Natural killer cell treated with Interleukin-12 subunit alpha and Interleukin-12 subunit beta and Interleukin-15 and Interleukin-18, amount 100 ng/mL, for 72 hours (primary cell): Measurements from ENCODE around the gene ANKRD36B. TPM values are rescaled to one million over a fixed set of nuclear protein-coding genes. Genes with fewer than 3 reads are reported as not detected.
"Not testable (repeated sequence)": the region's sequence is repeated elsewhere in the genome, so short reads cannot be mapped to it uniquely, and the experiment has no call there.

ENCODE experiments used
- ATAC-seq, 2 donors: fragments of 150-1000 bp; cut with Tn5 transposase in 1 of 2; sonication (Bioruptor Pico), chemical (Tn5 transposase) in 1 of 2; 2 replicates each; pipeline ENCODE4 v1.10.0; 2021
- DNase-seq: peaks from one replicate; pipeline ENCODE4 v3.0.0; 2022; ENCODE audit warnings: low spot score
- H3K27ac Mint-ChIP-seq, 2 donors: 1 replicate in 1 of 2; 2 replicates in 1 of 2; pipeline ENCODE4 v1.8.0; 2022; ENCODE audit warnings: mixed read lengths in 2 of 2, mild to moderate bottlenecking in 1 of 2, moderate library complexity in 1 of 2
- H3K27me3 Mint-ChIP-seq, 2 donors: 1 replicate in 1 of 2; 2 replicates in 1 of 2; pipeline ENCODE4 v1.8.0; 2022; ENCODE audit warnings: mixed read lengths in 2 of 2
- H3K36me3 Mint-ChIP-seq: one replicate; pipeline ENCODE4 v1.8.0; 2022; ENCODE audit warnings: mixed read lengths
- H3K4me1 Mint-ChIP-seq, 2 donors: 1 replicate in 1 of 2; 2 replicates in 1 of 2; pipeline ENCODE4 v1.8.0; 2022; ENCODE audit warnings: low read depth in 2 of 2, mixed read lengths in 2 of 2, mild to moderate bottlenecking in 1 of 2
- H3K4me3 Mint-ChIP-seq: one replicate; pipeline ENCODE4 v1.8.0; 2022; ENCODE audit warnings: mixed read lengths
- H3K9me3 Mint-ChIP-seq: 2 replicates; pipeline ENCODE4 v1.8.0; 2022; ENCODE audit warnings: mixed read lengths
- total RNA-seq, 2 donors: library from RNA; stranded (reverse); gene quantifications; one replicate each; pipeline ENCODE4 v1.2.3, GENCODE V29; 2022

Gene ANKRD36B
- total RNA-seq, 2 donors from 2014 or later = 27.7 to 77.7 TPM

- ATAC-seq, H3K27me3 Mint-ChIP-seq, H3K4me1 Mint-ChIP-seq, H3K36me3 Mint-ChIP-seq, DNase-seq, H3K9me3 Mint-ChIP-seq, H3K4me3 Mint-ChIP-seq, H3K27ac Mint-ChIP-seq: not testable (repeated sequence)
These were observed 94.0 kb downstream of the ANKRD36B start for GRCh38 chr2:97495651-97496050.

GRCh38 chr2:97490141-97490540 lies 99.5 kb downstream of the ANKRD36B start:
- not testable (repeated sequence) for H3K4me3 Mint-ChIP-seq, H3K27me3 Mint-ChIP-seq, H3K36me3 Mint-ChIP-seq, H3K27ac Mint-ChIP-seq, ATAC-seq, H3K4me1 Mint-ChIP-seq, H3K9me3 Mint-ChIP-seq
- DNase-seq = peak; percentile 60

Other genes with a start within 250 kb of the ANKRD36B start
- gene COX5B, start 56.2 kb upstream of the ANKRD36B start, total RNA-seq = 100 to 1,000 TPM; 133 to 174 TPM
- gene ACTR1B, start 74.2 kb upstream of the ANKRD36B start, total RNA-seq = 10 to 100 TPM; 59.0 to 74.9 TPM
- gene C2orf92, start 79.8 kb upstream of the ANKRD36B start, total RNA-seq = 10 to 100 TPM in 1 of 2 donors, 1 to 10 TPM in 1; 8.6 to 13.6 TPM
- 100 to 1,000 TPM in 1 of 2 donors, 10 to 100 TPM in 1; 97.4 to 191 TPM for gene ZAP70, start 123.7 kb upstream of the ANKRD36B start, total RNA-seq